BJ (cell line): ENCODE data around the gene CTNNBL1. TPM values are rescaled to one million over a fixed set of nuclear protein-coding genes. Genes with fewer than 3 reads are reported as not detected.

ENCODE experiments used
- CTCF ChIA-PET: fragments of 350-600 bp; formaldehyde crosslinking; extraction: SDS; loops from one replicate; lab custom pipeline; 2021; ENCODE audit warnings: antibody characterized with exemption, inconsistent platforms; lab: Yijun Ruan, JAX
- POLR2A ChIA-PET: fragments of 300-600 bp; sonication (Branson Sonifier 250); formaldehyde crosslinking; extraction: SDS; loops from one replicate; lab custom pipeline; 2021; ENCODE audit warnings: antibody characterized with exemption; lab: Charles Lee
- DNase-seq: peaks from one replicate; pipeline ENCODE4 v3.0.0-alpha.2; 2011; ENCODE audit warnings: low read depth
- H3K27me3 ChIP-seq: 2 replicates; pipeline ENCODE4 v1.6.0; 2011; ENCODE audit warnings: low read length; ENCODE audit not compliant: control insufficient read depth, insufficient read depth
- H3K36me3 ChIP-seq: 2 replicates; pipeline ENCODE4 v1.5.1; 2011; ENCODE audit warnings: low read length; ENCODE audit not compliant: control insufficient read depth, insufficient read depth
- H3K4me3 ChIP-seq: 2 replicates; pipeline ENCODE4 v1.5.1; 2011; ENCODE audit warnings: low read depth, mild to moderate bottlenecking, control low read depth, low read length
- CTCF ChIP-seq: IDR thresholded peaks from 2 replicates; pipeline ENCODE4 v1.5.1; 2011; ENCODE audit warnings: low read depth, mild to moderate bottlenecking, control low read depth, inconsistent platforms, low read length, moderate library complexity; ENCODE audit not compliant: insufficient read depth
- polyA plus RNA-seq: library from polyadenylated mRNA; depleted of rRNA; stranded (reverse); fragments of >200 nt; gene quantifications from 2 replicates; pipeline ENCODE4 v1.2.3, GENCODE V29; 2011

CTNNBL1 gene
- polyA plus RNA-seq, 1 experiment, result 38.4 TPM

GRCh38 chr20:37749218-37749617 lies 55.4 kb downstream of the CTNNBL1 start:
- POLR2A ChIA-PET, result no interaction called here

GRCh38 chr20:37749620-37750403 lies 56.0 kb downstream of the CTNNBL1 start:
- TF ChIP-seq CTCF, result no peak
- CTCF ChIA-PET, result interaction anchor here (1.0 kb wide), 1 partner anchor 11 kb away, joined by 4 read pairs; no protein-coding TSS in a partner anchor
- POLR2A ChIA-PET, result no interaction called here
- no peak for DNase-seq
- Histone ChIP-seq H3K27me3 (no peaks in the 10 kb centered on the region), H3K4me3 (no peak overlapping the region), H3K36me3 (peaks cover 4% of the 10 kb centered on the region)

More at GRCh38 chr20:37749218-37749617, 55.4 kb downstream of the CTNNBL1 start:
- Histone ChIP-seq H3K27me3 (no peaks in the 10 kb centered on the region), H3K36me3 (peaks cover 4% of the 10 kb centered on the region), H3K4me3 (no peak overlapping the region)
- no peak for DNase-seq
- CTCF ChIA-PET, result interaction anchor here (1.0 kb wide), 1 partner anchor 12 kb away, joined by 4 read pairs; no protein-coding TSS in a partner anchor
- TF ChIP-seq CTCF, result no peak

- TF ChIP-seq CTCF, result peak; percentile 33
- peaks cover 7% of the 10 kb centered on the region; the same call in 1 of the 2 replicates for H3K36me3 ChIP-seq
- ChIA-PET CTCF (interaction anchor here (1.0 to 3.0 kb wide), 8 partner anchors 20 to 653 kb away, joined by 3 to 8 read pairs (median 4); no protein-coding TSS in a partner anchor), POLR2A (interaction anchor here (0.6 kb wide), 1 partner anchor 68 kb away, joined by 3 read pairs; no protein-coding TSS in a partner anchor)
- no peak for DNase-seq
- H3K4me3 ChIP-seq, result no peak overlapping the region
- H3K27me3 ChIP-seq, result no peaks in the 10 kb centered on the region
These were observed 61.8 kb downstream of the CTNNBL1 start for GRCh38 chr20:37755665-37756064.

- TF ChIP-seq CTCF, result no peak
- POLR2A ChIA-PET, result interaction anchor here (0.6 kb wide), 1 partner anchor 67 kb away, joined by 3 read pairs; no protein-coding TSS in a partner anchor
- Histone ChIP-seq H3K27me3 (no peaks in the 10 kb centered on the region), H3K36me3 (0 out of 2 replicates have a peak, but pooled peaks cover 6% of the 10 kb centered on the region), H3K4me3 (no peak overlapping the region)
- CTCF ChIA-PET, result interaction anchor here (1.0 to 3.0 kb wide), 6 partner anchors 20 to 465 kb away, joined by 3 to 8 read pairs (median 4); no protein-coding TSS in a partner anchor
- no peak for DNase-seq
These were observed 62.4 kb downstream of the CTNNBL1 start for GRCh38 chr20:37756234-37756633.

GRCh38 chr20:37757550-37757949 lies 63.7 kb downstream of the CTNNBL1 start:
- ChIA-PET CTCF (interaction anchor here (0.7 to 1.2 kb wide), 2 partner anchors 20 to 298 kb away, joined by 3 to 4 read pairs; no protein-coding TSS in a partner anchor), POLR2A (no interaction called here)
- TF ChIP-seq CTCF, result no peak
- Histone ChIP-seq H3K4me3 (no peak overlapping the region), H3K36me3 (0 out of 2 replicates have a peak, but pooled peaks cover 6% of the 10 kb centered on the region), H3K27me3 (no peaks in the 10 kb centered on the region)
- no peak for DNase-seq
